Omental fat pad (tissue), 4 donors: ENCODE data around the gene ARHGAP8. TPM values are rescaled to one million over a fixed set of nuclear protein-coding genes. Genes with fewer than 3 reads are reported as not detected.
"Not testable (repeated sequence)": the region's sequence is repeated elsewhere in the genome, so short reads cannot be mapped to it uniquely, and the experiment has no call there.

Experiments
- ATAC-seq: fragments of 150-250 bp; one replicate; pipeline ENCODE4 v1.9.1; 2016; ENCODE audit warnings: mild to moderate bottlenecking, moderate library complexity; ENCODE audit not compliant: low FRiP score
- DNase-seq: peaks from one replicate; pipeline ENCODE4 v3.0.0-alpha.2; 2019; ENCODE audit warnings: low spot score
- total RNA-seq, 4 donors: library from RNA; depleted of rRNA; stranded (reverse); fragments of >200 nt; gene quantifications; one replicate each; pipeline ENCODE4 v1.1.0, GENCODE V29; 2016
- TF ChIP-seq, protein P1 (sequence below), 3 donors: fragments of 450-650 bp; IDR thresholded peaks; one replicate each; pipeline ENCODE4 v1.5.1; 2016 to 2017; ENCODE audit warnings: antibody characterized with exemption in 3 of 3, mild to moderate bottlenecking in 3 of 3, moderate library complexity in 2 of 3

The ARHGAP8 gene
- total RNA-seq, 4 donors from 2014 or later, result 0.46 to 2.2 (median 1.9) TPM; not detected in 1

- ATAC-seq, result no peak
- TF ChIP-seq, protein P1, sequence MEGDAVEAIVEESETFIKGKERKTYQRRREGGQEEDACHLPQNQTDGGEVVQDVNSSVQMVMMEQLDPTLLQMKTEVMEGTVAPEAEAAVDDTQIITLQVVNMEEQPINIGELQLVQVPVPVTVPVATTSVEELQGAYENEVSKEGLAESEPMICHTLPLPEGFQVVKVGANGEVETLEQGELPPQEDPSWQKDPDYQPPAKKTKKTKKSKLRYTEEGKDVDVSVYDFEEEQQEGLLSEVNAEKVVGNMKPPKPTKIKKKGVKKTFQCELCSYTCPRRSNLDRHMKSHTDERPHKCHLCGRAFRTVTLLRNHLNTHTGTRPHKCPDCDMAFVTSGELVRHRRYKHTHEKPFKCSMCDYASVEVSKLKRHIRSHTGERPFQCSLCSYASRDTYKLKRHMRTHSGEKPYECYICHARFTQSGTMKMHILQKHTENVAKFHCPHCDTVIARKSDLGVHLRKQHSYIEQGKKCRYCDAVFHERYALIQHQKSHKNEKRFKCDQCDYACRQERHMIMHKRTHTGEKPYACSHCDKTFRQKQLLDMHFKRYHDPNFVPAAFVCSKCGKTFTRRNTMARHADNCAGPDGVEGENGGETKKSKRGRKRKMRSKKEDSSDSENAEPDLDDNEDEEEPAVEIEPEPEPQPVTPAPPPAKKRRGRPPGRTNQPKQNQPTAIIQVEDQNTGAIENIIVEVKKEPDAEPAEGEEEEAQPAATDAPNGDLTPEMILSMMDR (IDR thresholded peaks at IDR 0.05), result no peak
- DNase-seq, result no peak
Measured at GRCh38 chr22:44740307-44740706, 12.1 kb upstream of the ARHGAP8 start.

- ATAC-seq, result no peak
- DNase-seq, result no peak
- TF ChIP-seq, protein P1 (IDR thresholded peaks at IDR 0.05), result no peak
Measured at GRCh38 chr22:44741929-44742328, 10.4 kb upstream of the ARHGAP8 start.

DNA sequence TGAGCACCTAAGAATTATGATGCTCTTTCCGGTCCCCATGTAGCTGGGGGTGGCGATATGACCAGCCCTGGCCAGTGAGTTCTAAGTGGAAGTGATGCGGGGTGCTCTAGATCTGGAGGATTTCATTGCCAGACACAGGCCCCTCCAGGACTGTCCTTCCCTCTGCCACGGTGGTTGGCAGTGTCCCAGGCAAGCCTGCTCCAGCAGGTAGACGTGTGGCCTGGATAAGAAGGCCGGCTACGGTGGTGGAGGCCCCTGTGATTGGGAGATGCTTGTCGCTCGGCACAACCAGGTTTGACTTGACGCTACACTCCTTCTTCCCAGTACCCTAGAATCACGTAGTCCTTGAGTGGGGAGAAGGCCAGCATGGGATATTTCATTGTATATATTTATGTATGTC lies 9.1 kb upstream of the ARHGAP8 start:
- DNase-seq (no peak), ATAC-seq (no peak)
- TF ChIP-seq, protein P1 (IDR thresholded peaks at IDR 0.05), result no peak

- TF ChIP-seq, protein P1 (IDR thresholded peaks at IDR 0.05), result no peak
- ATAC-seq, result no peak
- DNase-seq, result no peak
Measured at GRCh38 chr22:44743804-44744211, 8.6 kb upstream of the ARHGAP8 start.

DNA sequence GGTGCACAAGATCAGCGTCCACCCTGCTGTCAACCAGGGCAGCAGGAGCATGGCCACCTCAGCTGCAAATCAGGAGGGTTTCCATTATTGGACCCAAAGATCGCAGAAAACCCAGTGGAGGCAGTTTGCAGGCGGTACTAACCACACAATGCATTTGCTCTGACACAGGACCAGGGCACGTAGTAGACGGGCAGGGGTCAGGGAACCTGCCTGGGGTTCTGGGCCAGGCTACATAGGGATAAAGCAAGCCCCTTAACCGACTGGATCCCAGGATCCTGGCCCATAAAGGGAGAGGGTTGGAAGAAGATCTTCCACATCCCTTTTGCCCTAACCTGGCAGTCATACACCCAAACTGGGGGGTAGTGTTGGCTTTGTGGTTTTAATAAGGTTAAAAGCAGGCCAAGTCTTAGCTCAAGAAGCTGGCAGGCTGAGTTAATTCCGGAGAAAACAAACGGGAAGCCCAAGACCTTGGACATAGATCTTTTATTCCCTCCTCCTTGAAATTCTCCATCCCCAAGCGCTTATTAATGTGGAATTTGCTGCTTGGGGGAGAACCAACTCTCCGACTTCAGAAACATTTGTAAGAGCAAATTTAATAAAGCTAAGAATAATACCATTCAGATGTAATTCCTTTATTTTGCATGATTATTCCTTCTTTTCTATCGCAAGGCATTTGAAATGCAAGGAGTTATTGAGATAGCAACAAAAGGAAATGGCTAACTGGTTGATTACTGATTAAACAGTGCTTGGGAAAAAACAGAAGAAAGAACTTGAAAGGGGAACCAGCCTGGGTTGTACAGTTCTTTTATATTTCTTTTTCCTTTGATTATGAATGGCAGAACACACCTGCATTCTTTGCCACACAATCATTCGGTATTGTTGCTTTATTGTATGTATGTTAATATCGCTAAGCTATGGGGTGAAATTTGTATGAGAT lies 6.3 kb upstream of the ARHGAP8 start:
- TF ChIP-seq, protein P1 (IDR thresholded peaks at IDR 0.05), result no peak
- no peak for ATAC-seq
- DNase-seq, result no peak

GRCh38 chr22:44747784-44748127 lies 4.6 kb upstream of the ARHGAP8 start:
- ATAC-seq, result not testable (repeated sequence)

GRCh38 chr22:44748524-44748923 lies 3.9 kb upstream of the ARHGAP8 start:
- DNase-seq, result no peak
- TF ChIP-seq, protein P1 (IDR thresholded peaks at IDR 0.05), result no peak

More at GRCh38 chr22:44747784-44748127, 4.6 kb upstream of the ARHGAP8 start:
- DNase-seq, result not testable (repeated sequence)

More at GRCh38 chr22:44748524-44748923, 3.9 kb upstream of the ARHGAP8 start:
- no peak for ATAC-seq
